Loucy (cell line): ENCODE results near the gene RIPOR3.
A peak's percentile ranks its signal among the peaks of the same experiment; 100 is the strongest.

Experiments
- H2AFZ ChIP-seq: fragments of 200-600 bp; sonication (generic); 2 replicates; pipeline ENCODE4 v1.6.0; 2016; ENCODE audit warnings: antibody characterized with exemption, mild to moderate bottlenecking, low read length, moderate library complexity
- H3F3A ChIP-seq: fragments of 200-600 bp; 2 replicates; pipeline ENCODE4 v1.6.0; 2016; ENCODE audit warnings: antibody characterized with exemption, low read depth, mild to moderate bottlenecking
- H3K27me3 ChIP-seq: fragments of 200-600 bp; sonication (generic); 2 replicates; pipeline ENCODE4 v1.6.1; 2014; ENCODE audit warnings: low read length, mild to moderate bottlenecking; ENCODE audit not compliant: insufficient read depth, poor library complexity, severe bottlenecking
- H3K36me3 ChIP-seq: fragments of 200-600 bp; sonication (generic); 2 replicates; pipeline ENCODE4 v1.6.1; 2016; ENCODE audit warnings: low read length; ENCODE audit not compliant: insufficient read depth
- H3K4me1 ChIP-seq: fragments of 200-600 bp; sonication (generic); 2 replicates; pipeline ENCODE4 v1.5.1; 2014; ENCODE audit warnings: low read length, mild to moderate bottlenecking; ENCODE audit not compliant: insufficient read depth, poor library complexity, severe bottlenecking
- H3K4me2 ChIP-seq: fragments of 200-600 bp; sonication (generic); 2 replicates; pipeline ENCODE4 v1.6.0; 2014; ENCODE audit warnings: antibody characterized with exemption, low read length, low read depth, mild to moderate bottlenecking; ENCODE audit not compliant: poor library complexity, severe bottlenecking
- H3K4me3 ChIP-seq: fragments of 200-600 bp; sonication (generic); 2 replicates; pipeline ENCODE4 v1.5.1; 2014; ENCODE audit warnings: low read length, mild to moderate bottlenecking, mixed read lengths; ENCODE audit not compliant: poor library complexity, severe bottlenecking
- H3K79me2 ChIP-seq: fragments of 200-600 bp; sonication (generic); 2 replicates; pipeline ENCODE4 v1.6.1; 2014; ENCODE audit warnings: low read length; ENCODE audit not compliant: insufficient read depth
- H3K9ac ChIP-seq: fragments of 200-600 bp; sonication (generic); 2 replicates; pipeline ENCODE4 v1.6.0; 2014; ENCODE audit warnings: mild to moderate bottlenecking, low read depth, low read length, moderate library complexity; ENCODE audit not compliant: poor library complexity, severe bottlenecking
- H3K9me2 ChIP-seq: fragments of 200-600 bp; sonication (generic); replicated peaks from 2 replicates; pipeline ENCODE4 v1.6.1; 2016; ENCODE audit warnings: low read depth, low read length, mixed read lengths
- H3K9me3 ChIP-seq: fragments of 200-600 bp; sonication (generic); 2 replicates; pipeline ENCODE4 v1.6.1; 2014; ENCODE audit warnings: mild to moderate bottlenecking, antibody characterized with exemption, low read length, low read depth; ENCODE audit not compliant: insufficient read depth
- H4K20me1 ChIP-seq: fragments of 200-600 bp; sonication (generic); 2 replicates; pipeline ENCODE4 v1.6.0; 2014; ENCODE audit warnings: antibody characterized with exemption, low read length, mild to moderate bottlenecking; ENCODE audit not compliant: insufficient read depth, poor library complexity, severe bottlenecking
- CTCF ChIP-seq: fragments of 200-600 bp; sonication (generic); conservative IDR thresholded peaks from 2 replicates; pipeline ENCODE4 v1.5.1; 2014; ENCODE audit warnings: mild to moderate bottlenecking, antibody characterized with exemption, low read length
- EZH2phosphoT487 ChIP-seq: fragments of 200-600 bp; IDR thresholded peaks from 2 replicates; pipeline ENCODE4 v1.6.1; 2018; ENCODE audit warnings: antibody characterized with exemption, mild to moderate bottlenecking, moderate library complexity, borderline replicate concordance

RIPOR3 gene

GRCh38 chr20:50636601-50637540 lies 54.5 kb downstream of the RIPOR3 start:
- H2AFZ ChIP-seq: no peak overlapping the region
- no peaks in the 10 kb centered on the region for H4K20me1 ChIP-seq
- no peaks in the 10 kb centered on the region for H3K27me3 ChIP-seq
- H3K9ac ChIP-seq: no peak overlapping the region
- peaks cover 6% of the 10 kb centered on the region for H3K4me1 ChIP-seq
- H3K36me3 ChIP-seq: no peaks in the 10 kb centered on the region
- H3F3A ChIP-seq: no peaks in the 10 kb centered on the region
- peak overlapping the region; percentile 27 for H3K4me2 ChIP-seq
- no peaks in the 10 kb centered on the region for H3K9me2 ChIP-seq
- no peak overlapping the region for H3K4me3 ChIP-seq
- no peaks in the 10 kb centered on the region for H3K79me2 ChIP-seq
- no peaks in the 10 kb centered on the region for H3K9me3 ChIP-seq
- TF ChIP-seq EZH2phosphoT487: no peak
- no peak for TF ChIP-seq CTCF

- Histone ChIP-seq H3K9me2 (no peaks in the 10 kb centered on the region), H3K9ac (no peak overlapping the region), H3K9me3 (no peaks in the 10 kb centered on the region), H3K36me3 (no peaks in the 10 kb centered on the region), H3K4me1 (peaks cover 6% of the 10 kb centered on the region), H2AFZ (no peak overlapping the region), H3K27me3 (no peaks in the 10 kb centered on the region), H4K20me1 (no peaks in the 10 kb centered on the region), H3K4me3 (no peak overlapping the region), H3F3A (no peaks in the 10 kb centered on the region), H3K79me2 (no peaks in the 10 kb centered on the region), H3K4me2 (peak overlapping the region; percentile 27)
- TF ChIP-seq CTCF: peak; percentile 93
- TF ChIP-seq EZH2phosphoT487: no peak
Measured at GRCh38 chr20:50635676-50636600, 55.4 kb downstream of the RIPOR3 start.

GRCh38 chr20:50635014-50635557 lies 56.3 kb downstream of the RIPOR3 start:
- H3K36me3 ChIP-seq: no peaks in the 10 kb centered on the region
- no peaks in the 10 kb centered on the region for H3F3A ChIP-seq
- H2AFZ ChIP-seq: no peak overlapping the region
- H4K20me1 ChIP-seq: no peaks in the 10 kb centered on the region
- no peak overlapping the region for H3K4me2 ChIP-seq
- H3K4me1 ChIP-seq: peaks cover 6% of the 10 kb centered on the region
- H3K79me2 ChIP-seq: no peaks in the 10 kb centered on the region
- no peak overlapping the region for H3K4me3 ChIP-seq
- H3K27me3 ChIP-seq: no peaks in the 10 kb centered on the region
- TF ChIP-seq CTCF (no peak), EZH2phosphoT487 (no peak)
- H3K9ac ChIP-seq: no peak overlapping the region
- no peaks in the 10 kb centered on the region for H3K9me3 ChIP-seq
- H3K9me2 ChIP-seq: no peaks in the 10 kb centered on the region
